ENCODE measurements around the gene USP11.
A peak's percentile ranks its signal among the peaks of the same experiment; 100 is the strongest.

Gene USP11

DNA sequence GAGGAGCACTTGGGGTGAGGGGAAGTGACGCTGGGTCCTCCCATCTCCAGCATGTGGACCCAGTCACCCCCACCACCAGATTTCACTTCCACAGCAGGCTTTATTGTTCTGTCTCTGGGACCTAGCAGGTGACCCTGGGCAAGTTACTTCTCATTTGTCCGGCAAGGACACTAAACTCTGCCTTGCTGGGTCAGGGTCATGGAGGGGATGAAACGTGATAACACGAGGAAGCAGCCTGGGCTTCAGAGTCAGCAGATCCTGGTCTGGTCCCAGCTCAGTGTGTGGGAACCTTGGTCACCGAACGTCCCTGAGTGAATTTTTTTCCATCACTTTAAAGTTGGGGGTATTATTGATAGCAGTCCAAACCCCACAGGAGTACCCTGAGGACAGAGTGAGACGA lies 35.3 kb upstream of the USP11 start:
- Histone ChIP-seq H3K4me1 (ENCODE audit: insufficient read depth, low read length) (peaks cover 41% of the 10 kb centered on the region), H2AFZ (ENCODE audit: low read depth, low read length) (no peak overlapping the region), H3K9me3 (ENCODE audit: insufficient read depth, low read length, severe bottlenecking) (no peaks in the 10 kb centered on the region), H3K4me2 (ENCODE audit: insufficient read depth, low read length) (peak overlapping the region; percentile 83; the same call in 1 of the 2 replicates), H3K9ac (ENCODE audit: low read depth, low read length) (no peak overlapping the region), H3K27me3 (ENCODE audit: insufficient read depth, low read length, poor library complexity) (no peaks in the 10 kb centered on the region), H4K20me1 (ENCODE audit: insufficient read depth, low read length) (peaks cover 43% of the 10 kb centered on the region), H3K79me2 (ENCODE audit: insufficient read depth, low read length) (peaks cover 69% of the 10 kb centered on the region), H3K36me3 (ENCODE audit: insufficient read depth, low read length) (peaks cover 69% of the 10 kb centered on the region), H3K4me3 (ENCODE audit: low read depth in 1 of 2, low read length in 2 of 2) (no peak overlapping the region), H3K27ac (ENCODE audit: low read length) (no peak overlapping the region)
- DNase-seq (no peak), ATAC-seq (ENCODE audit: insufficient read depth, low read depth) (no peak)
- no peak for TF ChIP-seq EZH2 (IDR thresholded peaks at IDR 0.05; ENCODE audit: borderline replicate concordance, low read depth, low read length, severe bottlenecking)
- TF ChIP-seq, protein P1, sequence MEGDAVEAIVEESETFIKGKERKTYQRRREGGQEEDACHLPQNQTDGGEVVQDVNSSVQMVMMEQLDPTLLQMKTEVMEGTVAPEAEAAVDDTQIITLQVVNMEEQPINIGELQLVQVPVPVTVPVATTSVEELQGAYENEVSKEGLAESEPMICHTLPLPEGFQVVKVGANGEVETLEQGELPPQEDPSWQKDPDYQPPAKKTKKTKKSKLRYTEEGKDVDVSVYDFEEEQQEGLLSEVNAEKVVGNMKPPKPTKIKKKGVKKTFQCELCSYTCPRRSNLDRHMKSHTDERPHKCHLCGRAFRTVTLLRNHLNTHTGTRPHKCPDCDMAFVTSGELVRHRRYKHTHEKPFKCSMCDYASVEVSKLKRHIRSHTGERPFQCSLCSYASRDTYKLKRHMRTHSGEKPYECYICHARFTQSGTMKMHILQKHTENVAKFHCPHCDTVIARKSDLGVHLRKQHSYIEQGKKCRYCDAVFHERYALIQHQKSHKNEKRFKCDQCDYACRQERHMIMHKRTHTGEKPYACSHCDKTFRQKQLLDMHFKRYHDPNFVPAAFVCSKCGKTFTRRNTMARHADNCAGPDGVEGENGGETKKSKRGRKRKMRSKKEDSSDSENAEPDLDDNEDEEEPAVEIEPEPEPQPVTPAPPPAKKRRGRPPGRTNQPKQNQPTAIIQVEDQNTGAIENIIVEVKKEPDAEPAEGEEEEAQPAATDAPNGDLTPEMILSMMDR (IDR thresholded peaks at IDR 0.05; ENCODE audit: borderline replicate concordance, extremely low read depth, low read length, poor library complexity, severe bottlenecking), result no peak

DNA sequence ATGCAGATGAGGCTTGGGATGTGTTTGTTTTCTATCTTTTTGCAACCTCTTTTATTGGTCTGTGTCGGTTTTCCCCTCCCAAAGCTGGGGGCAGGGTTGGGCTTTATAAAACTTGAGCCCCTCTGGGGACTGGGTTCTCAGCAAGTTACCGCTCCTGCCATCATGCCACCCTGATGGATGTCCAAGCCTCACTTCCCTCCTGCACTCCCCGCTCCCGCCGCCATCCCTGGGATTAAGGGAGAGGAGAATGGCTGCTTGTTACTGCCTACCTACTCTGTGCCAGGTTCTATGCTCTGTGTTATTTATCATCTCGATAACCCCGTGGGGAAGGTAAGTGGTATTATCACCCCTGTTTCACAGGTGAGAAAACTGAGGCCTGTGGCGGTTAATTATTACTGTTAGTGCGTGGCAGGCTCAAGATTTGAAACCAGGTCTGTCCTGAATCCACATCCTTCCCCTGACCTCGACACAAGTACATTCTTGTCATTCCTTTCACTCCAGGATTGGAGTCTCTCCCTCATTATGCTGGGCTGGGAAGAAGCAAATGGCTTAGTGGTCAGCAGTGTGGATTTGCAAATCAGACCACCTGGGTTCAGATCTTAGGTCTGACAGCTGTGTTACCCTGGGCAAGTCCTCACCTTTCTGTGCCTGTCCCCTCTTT lies 34.7 kb upstream of the USP11 start:
- H3K4me3 ChIP-seq (ENCODE audit: low read depth in 1 of 2, low read length in 2 of 2), result no peak overlapping the region
- H3K36me3 ChIP-seq (ENCODE audit: insufficient read depth, low read length), result peaks cover 75% of the 10 kb centered on the region
- ATAC-seq (ENCODE audit: insufficient read depth, low read depth) (no peak), DNase-seq (no peak)
- H3K27ac ChIP-seq (ENCODE audit: low read length), result no peak overlapping the region
- H3K9ac ChIP-seq (ENCODE audit: low read depth, low read length), result no peak overlapping the region
- peaks cover 34% of the 10 kb centered on the region for H3K4me1 ChIP-seq (ENCODE audit: insufficient read depth, low read length)
- H3K79me2 ChIP-seq (ENCODE audit: insufficient read depth, low read length), result peaks cover 65% of the 10 kb centered on the region
- TF ChIP-seq EZH2 (IDR thresholded peaks at IDR 0.05; ENCODE audit: borderline replicate concordance, low read depth, low read length, severe bottlenecking), result no peak
- TF ChIP-seq, protein P1 (IDR thresholded peaks at IDR 0.05; ENCODE audit: borderline replicate concordance, extremely low read depth, low read length, poor library complexity, severe bottlenecking), result no peak
- H4K20me1 ChIP-seq (ENCODE audit: insufficient read depth, low read length), result peaks cover 46% of the 10 kb centered on the region
- no peaks in the 10 kb centered on the region for H3K27me3 ChIP-seq (ENCODE audit: insufficient read depth, low read length, poor library complexity)
- no peak overlapping the region for H2AFZ ChIP-seq (ENCODE audit: low read depth, low read length)
- 0 out of 2 replicates have a peak overlapping the region, but pooled peaks have one; percentile 83 for H3K4me2 ChIP-seq (ENCODE audit: insufficient read depth, low read length)
- no peaks in the 10 kb centered on the region for H3K9me3 ChIP-seq (ENCODE audit: insufficient read depth, low read length, severe bottlenecking)

DNA sequence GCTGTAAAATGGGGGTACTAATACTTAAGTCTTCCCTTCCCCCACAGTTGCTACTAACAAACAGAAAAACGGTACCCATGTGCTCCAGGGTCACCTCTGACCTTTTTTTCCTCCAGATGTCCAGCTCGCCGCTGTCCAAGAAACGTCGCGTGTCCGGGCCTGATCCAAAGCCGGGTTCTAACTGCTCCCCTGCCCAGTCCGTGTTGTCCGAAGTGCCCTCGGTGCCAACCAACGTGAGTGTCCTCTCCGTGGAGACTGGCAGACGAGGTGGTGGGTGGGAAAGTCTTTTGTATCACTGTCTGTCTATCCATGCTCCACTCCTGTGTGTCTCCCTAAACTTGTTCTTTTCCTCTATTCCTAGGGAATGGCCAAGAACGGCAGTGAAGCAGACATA lies 34.1 kb upstream of the USP11 start:
- no peak for TF ChIP-seq EZH2 (IDR thresholded peaks at IDR 0.05; ENCODE audit: borderline replicate concordance, low read depth, low read length, severe bottlenecking)
- TF ChIP-seq, protein P1 (IDR thresholded peaks at IDR 0.05; ENCODE audit: borderline replicate concordance, extremely low read depth, low read length, poor library complexity, severe bottlenecking), result no peak
- no peak overlapping the region for H3K4me2 ChIP-seq (ENCODE audit: insufficient read depth, low read length)
- no peak overlapping the region for H3K4me3 ChIP-seq (ENCODE audit: low read depth in 1 of 2, low read length in 2 of 2)
- H3K36me3 ChIP-seq (ENCODE audit: insufficient read depth, low read length), result peaks cover 80% of the 10 kb centered on the region
- H3K4me1 ChIP-seq (ENCODE audit: insufficient read depth, low read length), result peaks cover 33% of the 10 kb centered on the region
- H2AFZ ChIP-seq (ENCODE audit: low read depth, low read length), result no peak overlapping the region
- DNase-seq, result no peak
- H3K79me2 ChIP-seq (ENCODE audit: insufficient read depth, low read length), result peaks cover 65% of the 10 kb centered on the region
- no peaks in the 10 kb centered on the region for H3K27me3 ChIP-seq (ENCODE audit: insufficient read depth, low read length, poor library complexity)
- H3K9me3 ChIP-seq (ENCODE audit: insufficient read depth, low read length, severe bottlenecking), result no peaks in the 10 kb centered on the region
- H4K20me1 ChIP-seq (ENCODE audit: insufficient read depth, low read length), result peaks cover 47% of the 10 kb centered on the region
- ATAC-seq (ENCODE audit: insufficient read depth, low read depth), result no peak
- no peak overlapping the region for H3K9ac ChIP-seq (ENCODE audit: low read depth, low read length)
- no peak overlapping the region for H3K27ac ChIP-seq (ENCODE audit: low read length)
